ENCODE results near the gene LECT2.

- TF ChIP-seq CTCF (IDR thresholded peaks at IDR 0.05): no peak
- no peak for TF ChIP-seq ZFX (IDR thresholded peaks at IDR 0.05; ENCODE audit: borderline replicate concordance)
Measured at GRCh38 chr5:136001466-136001981, 46.7 kb upstream of the LECT2 start.

All from 22Rv1 (cell line).